GM19193 (cell line): ENCODE data around the gene HUNK.

ENCODE experiments used
- POLR2A ChIP-seq: IDR thresholded peaks from 4 replicates; pipeline ENCODE4 v1.6.1; 2011; ENCODE audit not compliant: insufficient read depth, insufficient read length; ENCODE audit errors: extremely low read depth

HUNK gene

DNA sequence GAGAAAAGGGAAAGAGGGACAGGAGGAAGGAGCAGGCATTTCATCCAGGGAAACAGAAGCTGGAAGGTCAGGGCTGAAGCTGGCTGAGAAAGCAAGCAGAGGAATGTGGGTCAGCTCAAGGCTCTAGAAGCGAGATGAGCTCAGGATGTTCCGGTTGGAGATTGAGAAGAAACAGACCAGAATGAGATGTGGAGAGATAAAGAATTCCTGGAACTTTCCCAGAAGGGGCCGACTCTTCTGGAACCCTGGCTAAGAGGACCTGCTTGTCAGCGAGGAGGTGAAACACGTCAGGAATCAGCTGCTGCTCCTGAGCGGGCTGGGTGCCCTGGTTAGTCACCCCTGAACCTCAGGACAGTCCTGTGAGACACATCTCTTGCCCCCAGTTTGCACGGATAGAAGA is 75.9 kb downstream of the HUNK start:
- TF ChIP-seq POLR2A = no peak

DNA sequence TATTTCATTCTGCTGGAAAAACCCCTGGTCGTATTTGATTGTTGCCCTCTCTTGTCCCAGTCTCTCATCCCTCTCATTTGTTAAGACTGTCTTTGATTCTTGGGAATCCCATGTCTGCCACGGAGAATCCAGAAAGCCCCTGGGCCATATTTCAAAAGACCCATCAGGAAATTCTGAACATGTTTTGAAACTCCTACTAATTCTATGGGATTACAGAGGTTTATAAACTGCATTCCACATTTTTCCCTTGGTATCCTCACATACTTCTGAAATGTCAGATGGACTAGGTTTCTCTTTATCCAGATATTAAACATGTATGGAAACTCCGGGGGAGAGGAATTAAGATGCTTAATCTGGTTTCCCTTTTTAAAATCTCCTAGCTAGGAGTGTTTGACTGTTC is 80.0 kb downstream of the HUNK start:
- TF ChIP-seq POLR2A = no peak

DNA sequence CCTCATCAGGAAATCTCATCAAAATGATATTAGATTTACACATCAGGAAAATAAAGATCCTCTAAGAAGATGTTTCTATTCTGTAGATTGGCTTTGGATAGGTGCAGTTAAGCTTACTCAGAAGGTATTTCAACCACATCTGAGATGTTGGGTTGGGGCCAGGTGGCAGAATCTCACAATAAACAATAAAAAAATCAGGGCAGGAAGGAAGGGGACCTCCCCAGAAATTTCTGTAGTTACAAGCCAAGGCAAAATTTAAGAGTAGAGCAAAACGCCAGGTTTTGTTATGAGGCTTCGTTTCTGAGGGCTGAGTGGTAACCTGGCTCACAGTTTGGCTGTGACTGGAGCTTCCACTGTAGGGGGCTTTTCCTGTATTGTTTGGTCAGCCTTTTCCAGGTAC is 84.8 kb downstream of the HUNK start:
- no peak for TF ChIP-seq POLR2A

DNA sequence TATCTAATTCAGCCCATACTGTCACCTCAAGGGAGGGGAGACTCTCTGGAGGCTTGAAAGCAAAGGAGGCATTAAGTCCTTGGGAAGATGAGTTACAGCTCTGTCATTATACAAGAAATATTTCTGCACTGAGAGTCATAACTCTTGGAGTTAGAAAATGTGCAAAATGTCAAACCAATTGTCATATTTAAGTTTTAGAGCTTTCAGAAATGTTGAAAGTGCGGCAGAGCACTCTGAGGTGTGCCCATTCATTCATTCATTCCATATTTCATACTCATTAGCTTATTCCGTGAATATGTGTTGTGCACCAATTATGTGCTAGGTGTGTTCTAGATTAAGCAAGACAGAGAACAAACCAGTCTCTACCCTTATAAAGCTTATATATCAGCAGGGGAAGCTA is 87.1 kb downstream of the HUNK start:
- no peak for TF ChIP-seq POLR2A

DNA sequence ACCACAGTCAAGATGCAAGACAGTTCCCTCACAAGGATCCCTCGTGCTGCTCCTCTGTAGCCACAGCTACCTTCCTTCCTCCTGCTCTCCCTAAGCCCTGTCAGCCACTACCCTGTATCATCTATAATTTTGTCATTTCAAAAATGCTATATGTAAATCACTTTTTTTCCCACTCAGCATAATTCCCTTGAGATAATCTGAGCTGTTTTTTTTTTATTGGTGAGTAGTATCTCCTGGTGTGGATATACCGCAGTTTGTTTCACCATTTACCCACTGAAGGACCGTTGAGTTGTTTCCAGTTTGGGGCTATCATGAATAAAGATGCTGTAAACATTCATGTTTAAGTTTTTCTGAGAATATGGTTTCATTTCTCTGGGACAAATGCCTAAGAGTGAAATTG is 88.2 kb downstream of the HUNK start:
- TF ChIP-seq POLR2A = no peak

GRCh38 chr21:31961704-31962103 is 88.9 kb downstream of the HUNK start:
- TF ChIP-seq POLR2A = no peak

GRCh38 chr21:31964692-31965091 is 91.9 kb downstream of the HUNK start:
- TF ChIP-seq POLR2A = no peak

- TF ChIP-seq POLR2A = no peak
Measured at GRCh38 chr21:31967334-31967733, 94.5 kb downstream of the HUNK start.

DNA sequence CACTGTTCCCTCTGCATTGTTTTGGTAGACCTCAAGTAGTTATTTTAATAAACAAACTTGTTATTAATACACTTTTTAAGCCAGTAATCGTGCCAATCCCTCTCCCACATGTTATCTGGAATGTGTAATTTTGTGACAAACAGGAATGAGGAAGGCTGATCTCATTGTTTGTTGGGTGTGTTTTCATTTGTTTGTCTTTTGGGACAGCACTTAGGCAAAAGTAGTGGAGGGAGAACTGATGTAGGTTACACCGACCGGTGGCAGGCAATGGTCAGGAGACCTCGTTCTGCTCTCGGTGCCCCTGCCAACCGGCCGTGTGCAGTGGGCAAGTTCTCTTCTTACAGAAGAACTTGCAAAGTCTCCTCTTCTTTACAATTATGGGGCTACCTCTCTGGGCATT is 99.8 kb downstream of the HUNK start:
- no peak for TF ChIP-seq POLR2A

DNA sequence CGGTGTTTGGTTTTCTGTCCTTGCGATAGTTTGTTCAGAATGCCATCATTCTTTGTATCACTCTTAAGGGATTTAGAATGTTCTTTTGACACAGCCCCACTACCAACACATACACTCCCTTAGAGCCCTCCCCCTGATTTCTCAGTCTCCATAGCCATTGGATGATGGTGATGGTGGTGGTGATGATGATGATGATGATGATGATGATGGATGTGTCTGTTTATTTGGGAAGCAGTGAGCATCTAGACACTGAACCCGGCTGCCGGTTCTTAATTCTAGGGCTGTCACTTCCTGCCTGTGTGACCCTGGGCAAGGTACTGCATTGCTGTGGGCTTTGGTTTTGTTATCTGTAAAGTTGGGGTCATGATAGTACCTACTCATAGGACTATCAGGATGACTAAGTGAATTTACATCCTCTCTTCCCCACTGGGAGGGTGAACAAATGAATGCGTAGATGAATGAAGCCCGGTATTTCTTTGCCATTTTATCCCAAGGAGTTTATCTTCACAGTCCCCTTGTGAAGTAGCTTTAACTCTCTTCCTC is 100.7 kb downstream of the HUNK start:
- no peak for TF ChIP-seq POLR2A

- TF ChIP-seq POLR2A = no peak
Measured at GRCh38 chr21:31974454-31974985, 101.7 kb downstream of the HUNK start.

GRCh38 chr21:31975491-31975890 is 102.7 kb downstream of the HUNK start:
- TF ChIP-seq POLR2A = no peak

- TF ChIP-seq POLR2A = no peak
Measured at GRCh38 chr21:31977816-31978215, 105.0 kb downstream of the HUNK start.

- TF ChIP-seq POLR2A = no peak
Measured at GRCh38 chr21:31983120-31983519, 110.3 kb downstream of the HUNK start.

GRCh38 chr21:31983554-31983953 is 110.7 kb downstream of the HUNK start:
- no peak for TF ChIP-seq POLR2A

GRCh38 chr21:31985398-31985797 is 112.6 kb downstream of the HUNK start:
- no peak for TF ChIP-seq POLR2A
